Measurements from ENCODE around the gene NAP1L4.

DNA sequence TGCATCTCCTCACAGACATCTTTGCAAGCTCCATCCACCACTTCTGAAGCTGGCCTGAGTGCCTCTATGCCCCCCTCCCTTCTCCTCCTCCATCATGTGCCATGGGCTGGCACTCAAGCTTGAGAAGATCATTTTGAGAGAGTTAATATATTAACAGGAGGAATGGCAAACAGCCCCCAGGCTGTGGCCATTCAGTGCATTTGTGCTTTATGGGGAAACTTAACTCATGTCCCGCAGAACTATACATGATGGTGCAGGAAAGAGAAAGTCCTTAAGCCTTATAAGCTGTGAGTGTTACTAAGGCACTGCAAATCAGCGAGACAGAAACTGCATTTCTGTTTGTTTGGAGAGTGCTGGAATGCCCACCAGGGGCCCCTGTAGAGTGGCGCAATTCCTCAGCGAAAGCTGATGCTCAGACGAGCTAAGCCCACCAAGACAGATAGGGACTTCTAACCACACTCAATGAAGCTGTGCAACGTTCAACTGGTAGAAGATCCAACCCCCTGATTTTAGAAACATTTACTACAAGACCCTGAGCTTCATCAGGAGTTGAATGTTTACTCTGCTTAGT lies 36.1 kb downstream of the NAP1L4 start:
- TF ChIP-seq, protein P1, sequence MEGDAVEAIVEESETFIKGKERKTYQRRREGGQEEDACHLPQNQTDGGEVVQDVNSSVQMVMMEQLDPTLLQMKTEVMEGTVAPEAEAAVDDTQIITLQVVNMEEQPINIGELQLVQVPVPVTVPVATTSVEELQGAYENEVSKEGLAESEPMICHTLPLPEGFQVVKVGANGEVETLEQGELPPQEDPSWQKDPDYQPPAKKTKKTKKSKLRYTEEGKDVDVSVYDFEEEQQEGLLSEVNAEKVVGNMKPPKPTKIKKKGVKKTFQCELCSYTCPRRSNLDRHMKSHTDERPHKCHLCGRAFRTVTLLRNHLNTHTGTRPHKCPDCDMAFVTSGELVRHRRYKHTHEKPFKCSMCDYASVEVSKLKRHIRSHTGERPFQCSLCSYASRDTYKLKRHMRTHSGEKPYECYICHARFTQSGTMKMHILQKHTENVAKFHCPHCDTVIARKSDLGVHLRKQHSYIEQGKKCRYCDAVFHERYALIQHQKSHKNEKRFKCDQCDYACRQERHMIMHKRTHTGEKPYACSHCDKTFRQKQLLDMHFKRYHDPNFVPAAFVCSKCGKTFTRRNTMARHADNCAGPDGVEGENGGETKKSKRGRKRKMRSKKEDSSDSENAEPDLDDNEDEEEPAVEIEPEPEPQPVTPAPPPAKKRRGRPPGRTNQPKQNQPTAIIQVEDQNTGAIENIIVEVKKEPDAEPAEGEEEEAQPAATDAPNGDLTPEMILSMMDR (IDR thresholded peaks at IDR 0.05; ENCODE audit: low read depth, low read length), result no peak
- TF ChIP-seq EZH2phosphoT487 (IDR thresholded peaks at IDR 0.05; ENCODE audit: low read depth), result no peak

Data from OCI-LY3 (cell line).